DMS53 treated with DMSO at 0.1 percent for 48 hours (cell line): Measurements from ENCODE around the gene NR5A2.
"Not testable (repeated sequence)": the region's sequence is repeated elsewhere in the genome, so short reads cannot be mapped to it uniquely, and the experiment has no call there.

ENCODE experiments used
- DNase-seq: peaks from one replicate; lab custom pipeline; 2025; ENCODE audit not compliant: unreplicated experiment; lab: John Stamatoyannopoulos, UW

NR5A2 gene

DNA sequence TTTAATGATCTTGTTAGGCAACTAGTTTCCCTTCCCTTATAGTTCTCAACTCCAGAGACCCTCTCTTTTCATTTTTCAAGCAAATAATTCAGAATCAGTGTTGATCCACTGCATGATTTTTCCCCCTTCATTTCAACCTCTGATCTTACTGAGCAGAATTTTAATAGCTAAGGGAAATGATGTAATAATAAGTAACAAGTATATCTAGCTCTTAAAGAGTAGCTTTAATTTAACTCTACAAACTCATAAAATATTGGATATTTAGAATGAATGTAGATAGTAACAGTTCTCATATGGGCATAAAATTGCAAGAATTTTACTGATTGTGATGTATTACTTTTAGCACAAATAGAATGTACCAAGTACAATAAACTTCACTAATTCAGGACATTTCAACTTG, 130.2 kb downstream of the NR5A2 start:
- DNase-seq = no peak

DNA sequence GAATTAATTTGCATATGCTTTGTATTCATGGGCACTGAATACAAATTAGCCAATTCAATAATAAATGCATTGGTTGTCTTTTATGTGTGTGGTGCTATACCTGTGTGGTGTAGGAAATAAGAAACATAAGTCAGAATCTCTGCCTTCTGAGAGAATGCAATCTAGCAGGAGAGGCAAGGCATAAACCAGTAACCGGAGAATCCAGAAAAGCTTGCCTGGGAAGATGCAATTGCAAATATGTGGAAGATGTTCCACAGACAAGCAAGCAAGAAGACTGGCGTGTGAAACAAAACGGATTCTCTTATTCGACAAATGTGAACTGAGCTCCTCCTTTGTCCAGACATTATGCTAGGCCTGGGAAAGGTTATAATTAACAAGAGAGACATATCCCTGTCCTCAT, 134.3 kb downstream of the NR5A2 start:
- DNase-seq = no peak

DNA sequence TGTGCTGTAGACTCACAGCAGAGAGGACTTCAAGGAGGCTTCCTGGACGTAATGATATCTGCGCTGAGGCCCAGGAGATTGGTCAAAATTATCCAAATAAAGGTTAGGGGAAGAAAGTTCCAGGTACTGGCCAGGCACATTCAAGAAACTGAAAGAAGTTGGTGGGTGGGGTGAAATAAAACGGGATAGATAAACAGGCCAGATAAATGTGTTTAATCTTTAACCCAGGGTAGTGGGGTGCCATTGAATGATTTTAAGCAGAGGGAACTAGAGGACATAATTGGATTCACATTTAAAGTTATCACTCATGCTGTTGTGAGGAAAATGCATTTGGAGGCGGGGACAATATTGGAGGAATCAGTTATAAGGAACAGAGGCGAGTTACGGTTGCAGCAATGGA, 134.7 kb downstream of the NR5A2 start:
- no peak for DNase-seq

DNA sequence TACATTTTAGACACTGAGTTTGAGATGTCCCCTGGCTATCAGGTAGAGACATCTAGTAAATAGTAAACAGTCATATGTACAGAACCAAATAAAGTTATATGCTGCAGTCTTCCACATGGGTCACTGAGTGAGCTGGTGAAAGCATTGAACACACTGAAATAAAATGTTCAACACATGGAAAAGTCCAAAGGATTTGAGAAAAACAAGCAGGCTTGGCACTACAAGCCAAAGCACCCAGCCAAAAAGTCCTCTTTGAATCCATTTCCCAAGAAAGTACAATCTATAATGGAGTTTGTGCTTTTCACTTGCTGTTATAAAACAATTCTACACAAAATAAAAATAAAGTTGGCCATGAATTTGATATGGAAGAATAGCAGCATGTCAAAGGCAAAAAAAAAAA, 135.4 kb downstream of the NR5A2 start:
- DNase-seq = no peak

DNA sequence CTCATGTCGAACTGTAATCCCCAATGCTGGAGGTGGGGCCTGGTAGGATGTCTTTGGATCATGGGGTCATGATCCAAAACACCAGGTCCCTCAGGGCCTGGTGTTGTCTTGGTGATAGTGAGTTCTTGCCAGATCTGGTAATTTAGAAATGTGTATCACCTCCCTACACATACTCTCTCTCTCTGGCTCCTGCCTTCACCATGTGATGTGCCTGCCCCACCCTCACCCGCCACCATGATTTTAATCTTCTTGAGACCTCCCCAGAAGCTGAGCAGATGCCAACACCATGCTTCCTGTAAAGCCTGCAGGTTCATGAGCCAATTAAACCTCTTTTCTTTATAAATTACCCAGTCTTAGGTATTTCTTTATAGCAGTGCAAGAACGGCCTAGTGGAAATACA, 136.4 kb downstream of the NR5A2 start:
- no peak for DNase-seq

DNA sequence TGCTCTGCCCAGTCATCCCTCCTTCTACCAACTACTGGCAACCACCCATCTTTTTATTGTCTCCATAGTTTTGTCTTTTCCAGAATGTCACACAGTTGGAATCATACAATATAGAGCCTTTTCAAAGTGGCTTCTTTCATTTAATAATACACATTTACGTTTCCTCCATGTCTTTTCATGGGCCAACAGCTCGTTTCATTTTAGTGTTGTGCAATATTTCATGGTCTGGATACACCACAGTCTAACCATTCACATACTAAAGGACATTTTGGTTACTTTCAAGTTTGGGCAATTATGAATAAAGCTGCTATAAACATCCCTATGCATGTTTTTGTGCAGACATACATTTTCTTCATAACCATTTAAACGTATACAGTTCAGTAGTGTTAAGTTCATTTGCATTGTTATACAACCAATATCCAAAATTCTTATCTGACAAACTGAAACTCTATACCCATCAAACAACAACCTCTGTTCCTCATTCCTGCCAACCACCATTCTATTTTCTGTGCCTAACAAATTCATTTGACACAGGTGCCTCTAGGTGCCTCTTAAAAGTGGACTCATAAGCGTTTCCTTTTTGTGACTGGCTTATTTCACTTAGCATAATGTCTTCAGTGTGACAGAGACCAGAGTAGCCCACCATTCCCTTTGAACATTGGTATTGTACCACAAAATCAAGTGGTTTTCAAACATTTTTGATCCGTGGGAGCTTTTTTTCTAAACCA, 138.1 kb downstream of the NR5A2 start:
- DNase-seq = no peak

DNA sequence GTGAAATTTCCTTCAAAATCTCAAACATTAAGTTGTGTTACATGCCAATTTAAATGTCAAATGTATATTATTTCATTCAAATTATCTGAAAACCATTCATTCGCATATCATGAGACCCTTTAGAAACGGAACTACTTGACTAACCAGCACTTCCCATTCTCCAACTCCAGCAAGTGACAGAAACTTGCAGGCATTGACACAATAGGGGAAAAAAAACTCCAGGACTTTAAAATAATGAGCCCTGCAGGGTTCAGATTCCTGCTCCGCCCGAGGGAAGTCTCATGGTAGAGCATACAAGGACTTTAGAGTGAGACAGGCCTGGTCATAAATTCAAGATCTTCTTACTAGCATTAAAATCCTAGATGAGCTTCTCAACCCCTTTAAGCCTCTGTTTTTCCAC, 138.9 kb downstream of the NR5A2 start:
- no peak for DNase-seq

DNA sequence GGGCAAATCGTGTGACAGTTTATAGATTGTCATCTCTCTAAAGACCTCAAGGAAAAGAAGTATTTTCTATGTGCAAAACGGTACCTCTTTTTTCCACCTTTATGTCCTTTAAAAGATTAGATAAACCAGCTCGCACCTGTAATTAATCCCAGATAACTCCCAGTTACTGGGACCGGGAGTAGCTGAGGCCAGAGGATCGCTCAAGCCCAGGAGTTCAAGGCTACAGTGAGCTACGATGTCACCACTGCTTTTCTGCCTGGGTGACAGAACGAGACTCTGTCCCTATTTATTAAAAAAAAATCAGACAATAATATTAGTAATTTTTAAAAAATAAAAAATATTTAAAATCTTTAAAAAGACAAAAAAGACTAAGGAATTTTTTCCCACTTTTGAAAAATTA, 141.4 kb downstream of the NR5A2 start:
- no peak for DNase-seq

DNA sequence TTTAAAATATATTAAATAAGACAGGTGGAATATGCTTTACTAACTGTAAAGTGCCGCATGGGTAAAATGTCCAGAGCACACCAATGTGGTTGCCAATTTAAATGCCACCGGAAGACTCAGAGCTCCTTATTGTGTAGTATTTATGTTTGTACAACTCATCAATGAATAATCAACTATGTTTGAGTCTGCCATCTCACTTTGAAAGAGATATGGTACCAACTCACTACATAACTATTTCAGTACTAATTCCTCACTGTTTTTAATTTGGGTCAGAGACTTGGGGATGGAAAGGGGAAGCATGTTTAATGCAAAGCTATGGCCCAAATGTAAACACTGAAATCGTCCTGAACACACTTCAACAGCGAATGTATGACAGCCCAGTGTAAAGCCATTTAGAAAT, 144.8 kb downstream of the NR5A2 start:
- DNase-seq = no peak

DNA sequence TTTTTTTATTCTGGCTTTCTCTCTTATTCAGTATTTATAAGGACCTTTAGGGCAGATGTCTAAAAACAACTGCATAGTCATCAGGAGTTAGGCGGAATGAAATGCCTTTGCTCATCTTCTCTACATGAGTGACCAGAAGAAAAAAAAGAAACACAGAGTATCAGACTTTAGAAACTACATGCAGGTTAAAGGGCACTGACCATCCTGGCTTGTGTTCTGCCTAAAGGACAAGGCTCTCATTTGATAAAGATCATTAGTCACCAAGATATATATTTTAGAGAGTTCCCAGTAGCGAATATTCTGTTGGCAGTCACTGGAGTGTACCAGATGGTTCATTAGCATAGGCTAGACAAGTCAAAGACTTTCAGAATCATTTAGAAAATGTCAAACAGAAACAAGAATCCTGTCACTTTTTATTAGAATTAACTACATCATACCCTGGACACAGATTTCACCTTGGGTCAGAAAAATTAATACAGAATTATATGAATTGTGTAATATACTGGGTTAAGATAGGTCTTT, 145.6 kb downstream of the NR5A2 start:
- DNase-seq = no peak

DNA sequence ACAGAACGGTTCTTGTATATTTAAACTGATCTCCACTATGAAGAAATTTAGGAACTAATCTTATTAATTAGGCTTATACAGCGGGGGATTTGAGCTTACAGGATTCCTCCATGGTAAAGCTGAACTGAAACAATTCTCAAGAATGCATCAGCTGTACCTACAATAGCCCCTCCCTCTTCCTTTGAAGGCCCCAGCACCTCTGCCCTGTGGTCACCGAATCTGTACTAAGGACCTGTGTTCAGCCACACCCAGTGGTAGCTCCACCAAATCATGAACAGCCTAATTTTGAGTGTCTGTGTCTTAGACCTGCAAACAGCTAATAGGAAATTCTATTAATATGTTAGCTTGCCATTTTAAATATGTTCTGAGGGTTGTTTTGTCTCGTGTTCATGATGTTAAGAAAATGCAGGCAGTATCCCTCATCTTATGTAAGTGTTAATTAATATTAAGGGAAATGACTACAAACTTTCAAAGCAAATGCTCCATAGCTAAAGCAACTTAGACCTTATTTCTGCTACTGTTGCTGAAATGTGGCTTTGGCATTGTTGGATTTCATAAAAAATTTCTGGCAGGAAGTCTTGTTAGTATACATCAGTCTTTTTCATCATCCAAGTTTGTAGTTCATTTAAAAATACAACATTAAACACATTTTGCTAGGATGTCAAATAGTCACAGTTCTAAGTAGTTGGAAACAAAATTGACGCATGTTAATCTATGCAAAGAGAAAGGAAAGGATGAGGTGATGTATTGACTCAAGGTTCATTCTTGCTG, 147.2 kb downstream of the NR5A2 start:
- DNase-seq = no peak

DNA sequence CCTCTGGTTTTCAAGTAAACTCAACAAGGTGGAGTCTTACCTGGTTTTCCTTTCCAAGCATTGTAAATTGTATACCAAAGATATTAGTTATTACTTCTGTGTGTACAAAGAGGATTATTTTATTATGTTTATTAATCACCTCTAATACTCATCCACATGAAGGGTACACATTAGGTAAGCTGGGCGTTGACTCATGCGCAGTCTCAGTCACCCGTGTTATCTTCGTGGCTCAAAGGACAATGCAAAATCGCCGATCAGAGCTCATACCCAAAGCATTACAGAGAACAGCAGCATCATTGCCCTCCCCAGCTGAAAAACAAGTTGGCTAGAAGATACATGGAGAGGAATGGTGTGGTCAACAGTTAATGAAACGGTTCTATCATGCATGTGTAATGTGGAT, 148.7 kb downstream of the NR5A2 start:
- no peak for DNase-seq

DNA sequence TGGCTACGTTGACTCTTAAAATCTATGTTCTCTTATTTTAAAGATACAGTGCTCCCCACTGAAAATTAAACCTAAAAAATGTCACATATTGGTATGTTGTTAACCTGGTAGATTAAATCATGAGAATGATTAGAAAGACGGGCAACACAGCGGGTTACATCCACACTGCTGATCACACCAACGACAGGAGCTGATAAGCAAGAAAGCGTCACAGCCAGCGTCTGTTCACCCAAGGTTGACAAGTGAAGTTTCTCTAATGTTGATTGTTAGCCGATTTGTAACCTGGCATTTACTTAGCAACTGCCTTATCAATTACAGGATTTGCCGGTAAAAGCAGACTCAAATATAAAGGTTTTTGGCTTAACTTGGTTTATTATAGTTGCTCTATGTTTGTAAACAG, 149.3 kb downstream of the NR5A2 start:
- DNase-seq = no peak

DNA sequence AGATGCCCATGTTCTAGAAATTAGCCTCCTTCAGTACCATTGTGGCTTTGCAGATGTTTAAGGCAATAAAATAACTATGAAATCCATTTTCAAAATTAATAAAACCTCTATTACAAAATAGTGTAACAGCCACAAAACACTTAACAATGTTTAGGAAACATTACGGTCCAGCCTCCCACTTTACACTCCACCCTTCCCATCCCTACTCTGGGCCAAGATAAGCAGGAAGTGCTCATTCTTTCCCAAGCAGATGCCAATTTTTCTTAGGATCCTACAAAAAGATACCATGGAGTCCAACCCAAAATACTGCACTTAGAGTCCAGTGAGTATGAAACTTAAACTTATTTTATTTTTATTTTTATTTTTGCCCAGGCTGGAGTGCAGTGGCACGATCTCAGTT, 150.8 kb downstream of the NR5A2 start:
- DNase-seq = no peak

DNA sequence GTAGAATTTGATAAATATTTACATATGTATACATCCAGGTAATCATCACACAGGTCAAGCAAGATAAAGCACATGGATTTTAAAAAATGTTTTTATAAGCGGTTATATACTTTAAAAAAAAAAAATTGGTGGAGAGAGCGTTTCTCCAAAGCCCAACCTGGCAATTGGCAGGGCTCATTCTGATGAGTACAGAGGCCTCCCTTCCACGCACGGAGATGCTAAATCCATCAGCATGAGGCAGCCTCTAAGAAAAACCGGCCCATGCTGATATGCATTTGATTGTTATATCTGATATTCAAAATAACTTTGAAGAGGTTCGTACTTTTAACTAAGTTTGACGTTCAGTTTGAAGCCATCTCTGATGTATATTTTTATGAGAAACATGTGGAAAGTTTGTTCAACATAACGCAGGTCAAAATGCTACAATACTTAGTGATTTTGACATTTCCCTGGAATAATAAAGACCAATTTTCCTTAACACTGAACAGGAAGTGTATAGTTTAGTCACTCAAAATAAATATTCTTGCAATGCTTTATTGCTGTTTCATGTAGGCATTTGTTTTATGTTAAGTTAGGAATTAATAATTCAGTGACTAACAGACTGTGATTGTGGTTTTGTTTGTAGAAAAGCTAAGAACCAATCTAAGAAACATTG, 151.7 kb downstream of the NR5A2 start:
- no peak for DNase-seq

DNA sequence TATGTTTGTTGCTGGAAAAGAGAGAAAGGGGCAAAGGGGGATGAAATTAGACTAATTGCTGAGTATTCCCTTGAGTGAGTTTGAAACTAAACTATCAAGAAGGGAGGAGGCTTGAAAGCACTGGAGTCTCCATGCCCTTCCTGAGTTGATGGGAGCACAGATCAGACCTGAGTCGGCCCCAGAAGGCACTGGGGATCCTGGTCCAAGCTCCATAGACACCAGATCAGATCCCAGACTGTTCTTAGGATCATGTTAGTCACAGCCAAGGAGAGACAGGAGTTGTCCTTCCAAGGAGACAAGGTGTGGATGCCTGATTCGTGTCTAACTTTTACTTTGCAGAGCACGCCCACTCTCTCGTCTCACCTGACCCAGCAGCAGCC, 152.3 kb downstream of the NR5A2 start:
- DNase-seq = no peak

DNA sequence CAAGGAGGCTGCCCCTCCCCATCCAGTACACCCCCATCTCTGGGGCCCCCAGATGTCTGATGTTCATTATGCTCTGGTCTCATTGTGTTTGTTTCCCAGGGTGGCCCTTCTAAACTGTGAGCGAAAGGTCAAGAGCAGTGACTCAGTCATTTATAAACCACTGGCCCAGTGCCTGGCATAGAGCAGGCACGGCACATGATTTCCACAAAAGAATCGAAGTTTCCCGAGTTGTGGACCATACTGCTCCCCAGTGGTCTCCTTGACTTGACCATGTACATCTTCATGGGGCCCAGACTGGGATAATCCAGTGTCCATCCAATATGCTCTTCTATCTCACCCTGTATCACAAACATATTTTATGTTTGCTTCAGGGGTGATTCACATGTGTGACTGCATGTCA, 153.3 kb downstream of the NR5A2 start:
- peak; percentile 36 for DNase-seq

DNA sequence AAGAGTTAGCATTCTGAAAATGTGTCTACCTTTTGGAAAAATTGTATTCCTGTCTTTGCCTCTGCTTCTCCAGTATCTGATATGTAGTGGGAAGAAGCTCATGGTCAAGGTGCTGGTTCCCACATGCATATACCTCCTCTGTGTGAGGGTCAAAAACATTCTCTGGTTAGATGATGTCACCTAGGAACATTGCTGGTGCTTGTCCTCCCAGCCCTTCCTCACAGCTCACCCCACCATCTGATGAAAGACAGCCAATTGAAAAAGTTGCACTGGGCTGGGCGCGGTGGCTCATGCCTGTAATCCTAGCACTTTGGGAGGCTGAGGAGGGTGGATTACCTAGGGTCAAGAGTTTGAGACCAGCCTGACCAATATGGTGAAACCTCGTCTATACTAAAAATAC, 154.4 kb downstream of the NR5A2 start:
- no peak for DNase-seq

DNA sequence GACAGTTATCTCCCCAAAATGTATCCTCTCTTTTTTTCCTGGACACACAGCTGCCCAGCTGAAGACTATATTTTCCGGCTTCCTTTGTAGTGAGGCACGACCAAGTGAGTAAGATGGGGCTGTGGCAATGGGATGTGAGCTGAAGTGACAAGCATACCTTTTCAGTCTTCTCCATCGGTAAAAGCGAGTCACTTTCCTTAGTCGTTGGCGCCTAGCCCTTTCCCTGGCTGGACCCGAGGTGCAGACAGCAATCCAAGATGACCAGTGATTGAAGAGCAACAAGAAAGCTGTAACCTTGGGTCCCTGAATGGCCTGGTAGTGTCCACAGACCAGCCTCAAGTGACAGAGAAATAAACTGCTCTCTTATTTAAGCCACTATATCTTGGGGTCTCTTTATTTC, 155.2 kb downstream of the NR5A2 start:
- no peak for DNase-seq

DNA sequence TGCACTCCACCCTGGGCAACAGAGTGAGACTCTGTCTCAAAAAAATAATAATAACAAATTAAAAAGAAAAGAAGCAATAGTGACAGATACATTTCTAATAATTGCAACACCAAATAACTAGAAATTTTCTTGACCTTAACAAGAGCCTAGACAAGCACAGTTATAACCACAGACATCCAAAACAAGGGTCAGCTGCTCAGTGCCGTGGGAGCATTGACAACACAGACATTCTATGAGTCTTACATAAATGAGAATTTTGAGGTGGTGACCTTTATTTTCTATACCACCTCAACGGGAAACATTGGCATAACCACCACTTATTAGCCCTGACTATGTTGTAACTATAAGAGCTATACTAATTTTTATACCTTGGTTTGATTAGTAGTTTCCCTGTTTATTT, 156.1 kb downstream of the NR5A2 start:
- DNase-seq = no peak

DNA sequence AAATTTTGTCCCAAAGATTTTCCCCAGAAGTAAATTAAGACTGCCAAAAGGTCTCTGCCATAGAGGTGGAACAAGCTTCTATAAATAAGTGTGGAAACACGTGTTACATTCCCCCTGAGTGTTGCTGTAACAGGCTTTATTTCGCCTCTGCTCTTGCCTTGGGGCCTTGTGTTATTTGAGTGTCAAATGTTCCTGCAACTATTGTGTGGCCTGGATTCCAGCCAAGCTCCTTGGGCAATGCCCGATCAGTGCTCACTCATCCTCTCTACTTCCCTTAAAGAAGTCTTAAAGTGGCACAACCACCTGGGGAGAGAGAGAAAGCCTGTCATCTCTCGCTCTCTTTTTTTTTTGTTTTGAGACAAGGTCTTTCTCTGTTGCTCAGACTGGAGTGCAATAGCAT, 156.7 kb downstream of the NR5A2 start:
- DNase-seq = peak; percentile 3

DNA sequence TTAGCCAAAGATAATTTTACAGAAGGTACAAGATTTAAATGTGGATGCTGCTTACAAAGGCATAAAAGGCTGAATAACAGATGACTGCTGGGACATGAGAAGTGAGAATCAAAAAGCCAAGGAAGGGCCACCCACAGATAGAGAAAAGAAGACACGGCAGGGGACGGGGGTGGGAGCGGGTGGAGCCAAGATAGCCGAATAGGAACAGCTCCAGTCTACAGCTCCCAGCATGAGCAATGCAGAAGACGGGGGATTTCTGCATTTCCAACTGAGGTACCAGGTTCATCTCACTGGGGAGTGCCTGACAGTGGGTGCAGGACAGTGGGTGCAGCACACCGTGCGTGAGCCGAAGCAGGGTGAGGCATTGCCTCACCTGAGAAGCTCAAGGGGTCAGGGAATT, 157.7 kb downstream of the NR5A2 start:
- DNase-seq = not testable (repeated sequence)
